ENCODE measurements around the gene DNAJA3.

- TF ChIP-seq CTCF (IDR thresholded peaks at IDR 0.05; ENCODE audit: low read depth, low read length) (no peak), EZH2phosphoT487 (IDR thresholded peaks at IDR 0.05; ENCODE audit: low read depth) (no peak)
These were observed 35.1 kb upstream of the DNAJA3 start for GRCh38 chr16:4390266-4391260.
